OCI-LY7 (cell line): Measurements from ENCODE around the gene SUPT5H. TPM values are rescaled to one million over a fixed set of nuclear protein-coding genes. Genes with fewer than 3 reads are reported as not detected.

Experiments
- BruUV-seq: library from RNA; stranded (reverse); fragments of 400-500 nt; replicated peaks from 2 replicates; lab custom pipeline; 2021; lab: Mats Ljungman, UMichigan
- CTCF ChIA-PET: fragments of 300-600 bp; sonication (Branson Sonifier 250); formaldehyde crosslinking; loops from one replicate; lab custom pipeline; 2022; ENCODE audit warnings: antibody characterized with exemption; ENCODE audit not compliant: unreplicated experiment; lab: Charles Lee
- POLR2A ChIA-PET: fragments of 300-600 bp; sonication (Branson Sonifier 250); formaldehyde crosslinking; loops from one replicate; lab custom pipeline; 2022; ENCODE audit warnings: antibody characterized with exemption; lab: Charles Lee
- DNase-seq: peaks from one replicate; pipeline ENCODE4 v3.0.0-alpha.2; 2015; ENCODE audit warnings: low spot score
- H2AFZ ChIP-seq: fragments of 200-600 bp; sonication (generic), shearing (Covaris generic); 2 replicates; pipeline ENCODE4 v1.6.1; 2014; ENCODE audit warnings: mild to moderate bottlenecking, antibody characterized with exemption, low read length, moderate library complexity
- H3K27ac ChIP-seq: fragments of 200-600 bp; sonication (generic); 2 replicates; pipeline ENCODE4 v1.5.1; 2014; ENCODE audit warnings: mixed run types, low read depth, mild to moderate bottlenecking, moderate library complexity, low read length, inconsistent platforms; ENCODE audit not compliant: poor library complexity, severe bottlenecking
- H3K36me3 ChIP-seq: fragments of 200-600 bp; sonication (generic); 2 replicates; pipeline ENCODE4 v1.6.1; 2014; ENCODE audit warnings: mild to moderate bottlenecking, antibody characterized with exemption, low read length, moderate library complexity, mixed read lengths; ENCODE audit not compliant: insufficient read depth
- H3K4me1 ChIP-seq: fragments of 200-600 bp; sonication (generic); 2 replicates; pipeline ENCODE4 v1.5.1; 2014; ENCODE audit warnings: mild to moderate bottlenecking, low read length; ENCODE audit not compliant: insufficient read depth, poor library complexity, severe bottlenecking
- H3K4me2 ChIP-seq: fragments of 200-600 bp; sonication (generic); 2 replicates; pipeline ENCODE4 v1.6.1; 2014; ENCODE audit warnings: mild to moderate bottlenecking, low read length
- H3K4me3 ChIP-seq: fragments of 200-600 bp; sonication (generic); 2 replicates; pipeline ENCODE4 v1.5.1; 2014; ENCODE audit warnings: mild to moderate bottlenecking, low read depth, low read length; ENCODE audit not compliant: poor library complexity, severe bottlenecking
- H3K79me2 ChIP-seq: fragments of 200-600 bp; sonication (generic); 2 replicates; pipeline ENCODE4 v1.6.1; 2016; ENCODE audit warnings: low read depth, mild to moderate bottlenecking, low read length, moderate library complexity, mixed read lengths; ENCODE audit not compliant: insufficient read depth
- H3K9me2 ChIP-seq: fragments of 200-600 bp; sonication (generic); 2 replicates; pipeline ENCODE4 v1.6.1; 2016; ENCODE audit warnings: mild to moderate bottlenecking, low read length, mixed read lengths; ENCODE audit not compliant: insufficient read depth
- H3K9me3 ChIP-seq: fragments of 200-600 bp; sonication (generic); 2 replicates; pipeline ENCODE4 v1.6.1; 2014; ENCODE audit warnings: mild to moderate bottlenecking, mixed run types, low read length, mixed read lengths
- H4K20me1 ChIP-seq: fragments of 200-600 bp; sonication (generic); 2 replicates; pipeline ENCODE4 v1.6.1; 2014; ENCODE audit warnings: mild to moderate bottlenecking, antibody characterized with exemption, low read length, moderate library complexity, mixed read lengths; ENCODE audit not compliant: insufficient read depth
- EZH2phosphoT487 ChIP-seq: fragments of 200-600 bp; sonication (generic); IDR thresholded peaks from 2 replicates; pipeline ENCODE4 v1.6.1; 2018; ENCODE audit warnings: low read depth, borderline replicate concordance, mild to moderate bottlenecking, mixed run types, antibody characterized with exemption, low read length, moderate library complexity, mixed read lengths
- intact Hi-C: fragments of 100-400 bp; cut with micrococcal nuclease; formaldehyde crosslinking; loops from one replicate; pipeline ENCODE4 v1.10.0; 2022; ENCODE audit not compliant: unreplicated experiment
- total RNA-seq, 2 experiments: library from RNA; depleted of rRNA in 1 of 2; stranded (reverse); fragments of >200 nt in 1 of 2; shearing (Covaris generic) in 1 of 2; gene quantifications; 2 replicates each; pipeline ENCODE4 v1.2.3, GENCODE V29; 2014 to 2022
- TF ChIP-seq, protein P1 (sequence below): fragments of 200-600 bp; sonication (generic); conservative IDR thresholded peaks from 2 replicates; pipeline ENCODE4 v1.5.1; 2014; ENCODE audit warnings: mild to moderate bottlenecking, antibody characterized with exemption, low read length, moderate library complexity, mixed read lengths

The SUPT5H gene
- total RNA-seq, 2 experiments from 2014 or later: 70.1 to 175 TPM

DNA sequence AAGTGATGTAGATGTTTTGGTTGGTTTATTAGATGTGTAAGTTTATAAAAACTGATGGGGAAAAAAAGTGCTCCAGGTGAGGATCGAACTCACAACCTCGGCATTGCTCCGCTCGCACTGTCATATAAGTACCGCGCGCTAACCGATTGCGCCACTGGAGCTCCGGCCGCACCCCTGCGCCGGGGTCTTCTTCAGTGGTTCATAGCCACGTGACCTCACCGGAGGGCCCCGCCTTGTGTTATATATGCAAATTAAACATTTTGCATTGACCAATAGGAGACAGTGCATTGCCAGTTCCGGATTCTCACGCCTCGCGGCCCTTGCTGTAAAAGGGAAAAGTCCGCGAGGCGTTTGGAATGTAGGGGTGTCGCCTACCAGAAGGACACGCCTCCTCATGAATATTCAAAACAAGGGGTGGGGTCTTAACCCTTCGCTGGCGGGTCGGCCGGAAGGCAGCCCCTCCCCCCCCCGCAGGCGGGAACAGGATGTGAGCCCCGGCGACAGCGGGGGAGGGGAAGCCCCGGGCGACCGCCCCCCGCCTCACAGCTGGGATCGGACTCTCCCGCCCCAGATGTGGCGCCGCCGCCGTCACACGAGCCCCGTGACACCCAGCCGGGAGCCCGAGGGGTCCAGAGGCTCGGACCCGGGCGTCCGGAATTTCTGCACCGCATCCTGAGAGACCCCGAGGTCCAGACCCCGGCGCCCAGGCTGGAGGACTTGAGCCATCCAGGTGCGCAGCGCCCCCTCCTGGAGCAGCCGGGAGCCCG, 33.1 kb upstream of the SUPT5H start, which contains the start of gene PLEKHG2:
PLEKHG2 (plus strand) TSS at position 570 of the 767 bp plus-strand sequence. CDS start 1,418 bp downstream, outside the sequence.
- intact Hi-C loops: loop anchor here (1.0 kb wide), 3 partner anchors 15 to 287 kb away; partner anchors contain the start of genes PAK4 and SAMD4B
- Histone ChIP-seq H4K20me1 (peaks cover 2% of the 10 kb centered on the region), H3K36me3 (peaks cover 30% of the 10 kb centered on the region), H3K4me1 (peaks cover 33% of the 10 kb centered on the region), H3K27ac (peak within 1 kb of the TSS; percentile 91), H3K9me2 (no peaks in the 10 kb centered on the region), H2AFZ (peak within 1 kb of the TSS; percentile 2; the same call in 1 of the 2 replicates), H3K9me3 (no peaks in the 10 kb centered on the region), H3K4me3 (peak within 1 kb of the TSS; percentile 89), H3K4me2 (peak within 1 kb of the TSS; percentile 96), H3K79me2 (peaks cover 37% of the 10 kb centered on the region)
- POLR2A ChIA-PET: interaction anchor here (1.3 to 1.6 kb wide), 4 partner anchors 10 to 24 kb away, joined by 4 to 9 read pairs (median 6); partner anchors contain the start of genes MED29, PAF1 and RPS16
- BruUV-seq: no TSS peak
- DNase-seq: peak; percentile 100
- CTCF ChIA-PET: interaction anchor here (1.0 kb wide), 1 partner anchor 11 kb away, joined by 3 read pairs; no protein-coding TSS in a partner anchor
- TF ChIP-seq, protein P1, sequence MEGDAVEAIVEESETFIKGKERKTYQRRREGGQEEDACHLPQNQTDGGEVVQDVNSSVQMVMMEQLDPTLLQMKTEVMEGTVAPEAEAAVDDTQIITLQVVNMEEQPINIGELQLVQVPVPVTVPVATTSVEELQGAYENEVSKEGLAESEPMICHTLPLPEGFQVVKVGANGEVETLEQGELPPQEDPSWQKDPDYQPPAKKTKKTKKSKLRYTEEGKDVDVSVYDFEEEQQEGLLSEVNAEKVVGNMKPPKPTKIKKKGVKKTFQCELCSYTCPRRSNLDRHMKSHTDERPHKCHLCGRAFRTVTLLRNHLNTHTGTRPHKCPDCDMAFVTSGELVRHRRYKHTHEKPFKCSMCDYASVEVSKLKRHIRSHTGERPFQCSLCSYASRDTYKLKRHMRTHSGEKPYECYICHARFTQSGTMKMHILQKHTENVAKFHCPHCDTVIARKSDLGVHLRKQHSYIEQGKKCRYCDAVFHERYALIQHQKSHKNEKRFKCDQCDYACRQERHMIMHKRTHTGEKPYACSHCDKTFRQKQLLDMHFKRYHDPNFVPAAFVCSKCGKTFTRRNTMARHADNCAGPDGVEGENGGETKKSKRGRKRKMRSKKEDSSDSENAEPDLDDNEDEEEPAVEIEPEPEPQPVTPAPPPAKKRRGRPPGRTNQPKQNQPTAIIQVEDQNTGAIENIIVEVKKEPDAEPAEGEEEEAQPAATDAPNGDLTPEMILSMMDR: peak; percentile 93
- TF ChIP-seq EZH2phosphoT487: no peak

DNA sequence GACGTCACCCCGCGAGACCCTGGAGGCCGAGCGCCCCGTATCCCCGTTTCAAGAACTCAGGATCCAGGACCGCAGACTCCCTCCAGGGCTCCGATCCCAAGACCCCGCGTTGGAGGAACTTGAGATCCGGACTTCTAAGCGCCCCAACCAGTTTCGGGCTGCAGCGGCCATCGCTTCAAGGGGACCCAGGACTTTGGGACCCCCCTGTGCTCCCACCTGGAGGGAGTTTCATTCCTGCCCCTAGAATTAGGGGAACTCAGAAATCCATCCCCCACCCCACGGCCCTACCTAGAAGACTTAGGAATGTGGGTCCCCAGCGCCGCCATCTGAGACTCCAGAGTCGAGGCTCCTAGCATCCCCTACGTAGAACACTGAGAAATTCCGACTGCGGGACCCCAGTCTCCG, 32.5 kb upstream of the SUPT5H start:
- H3K9me3 ChIP-seq: no peaks in the 10 kb centered on the region
- H3K79me2 ChIP-seq: peaks cover 32% of the 10 kb centered on the region
- TF ChIP-seq, protein P1: no peak; the same call in 1 of the 2 replicates
- no peak for TF ChIP-seq EZH2phosphoT487
- peak overlapping the region; percentile 70 for H3K27ac ChIP-seq
- H2AFZ ChIP-seq: peak overlapping the region; percentile 2; the same call in 1 of the 2 replicates
- peaks cover 27% of the 10 kb centered on the region for H3K36me3 ChIP-seq
- intact Hi-C loops: loop anchor here (1.0 kb wide), 3 partner anchors 16 to 288 kb away; partner anchors contain the start of genes PAK4 and SAMD4B
- H3K4me2 ChIP-seq: peak overlapping the region; percentile 83
- no peak for DNase-seq
- CTCF ChIA-PET: no interaction called here
- no peaks in the 10 kb centered on the region; the same call in none of the 2 replicates for H4K20me1 ChIP-seq
- H3K9me2 ChIP-seq: no peaks in the 10 kb centered on the region
- peaks cover 33% of the 10 kb centered on the region for H3K4me1 ChIP-seq
- H3K4me3 ChIP-seq: peak overlapping the region; percentile 89
- POLR2A ChIA-PET: interaction anchor here (1.6 kb wide), 1 partner anchor 23 kb away, joined by 6 read pairs; the partner anchor contains the start of gene RPS16
- BruUV-seq: no TSS peak
